SK-N-MC (cell line): Measurements from ENCODE around the gene HBP1.

ENCODE experiments used
- EZH2 ChIP-seq: fragments of 200-600 bp; sonication (generic); IDR thresholded peaks from one replicate; pipeline ENCODE4 v1.6.1; 2017; ENCODE audit warnings: antibody characterized with exemption
- FOXP2 ChIP-seq: optimal IDR thresholded peaks from 2 replicates; pipeline ENCODE3; 2011; ENCODE audit warnings: mild to moderate bottlenecking, moderate library complexity; ENCODE audit not compliant: insufficient read depth; ENCODE audit errors: extremely low read length, control extremely low read depth
- POLR2AphosphoS5 ChIP-seq: IDR thresholded peaks from 2 replicates; pipeline ENCODE4 v1.6.1; 2012; ENCODE audit warnings: mild to moderate bottlenecking, low read depth, low read length, borderline replicate concordance

DNA sequence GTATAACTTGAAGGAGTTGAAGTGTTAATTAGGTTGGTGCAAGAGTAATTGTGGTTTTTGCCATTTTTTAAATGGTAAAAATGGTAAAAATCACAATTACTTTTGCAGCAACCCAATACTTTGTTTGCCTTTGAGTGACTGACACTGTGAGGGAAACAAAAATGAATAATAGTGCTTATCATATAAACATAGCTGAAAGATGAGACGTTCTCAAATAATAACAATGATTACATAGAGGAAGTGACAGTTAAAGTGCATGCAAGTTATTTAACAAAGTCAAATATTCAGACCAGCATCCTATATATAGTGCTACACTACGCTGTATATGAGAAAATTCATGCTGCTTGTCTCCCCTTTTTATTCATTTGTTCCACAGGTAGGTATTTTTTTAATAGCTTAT, 4.7 kb upstream of the HBP1 start:
- TF ChIP-seq EZH2 (no peak), POLR2AphosphoS5 (no peak), FOXP2 (no peak)
